GM03348 (cell line): Measurements from ENCODE around the gene DLD.
"Not testable (repeated sequence)": the region's sequence is repeated elsewhere in the genome, so short reads cannot be mapped to it uniquely, and the experiment has no call there.

ENCODE experiments used
- DNase-seq: peaks from one replicate; pipeline ENCODE4 v3.0.0; 2012; ENCODE audit warnings: low spot score

Gene DLD

GRCh38 chr7:107945332-107945731, 54.3 kb downstream of the DLD start:
- DNase-seq: no peak

- peak; percentile 66 for DNase-seq
Observed at GRCh38 chr7:107946451-107946850, 55.5 kb downstream of the DLD start.

- no peak for DNase-seq
Observed at GRCh38 chr7:107946881-107947280, 55.9 kb downstream of the DLD start.

- peak; percentile 79 for DNase-seq
Observed at GRCh38 chr7:107948645-107949442, 57.9 kb downstream of the DLD start.

GRCh38 chr7:107949443-107949935, 58.5 kb downstream of the DLD start:
- no peak for DNase-seq

- no peak for DNase-seq
Observed at GRCh38 chr7:107951172-107951787, 60.3 kb downstream of the DLD start.

- no peak for DNase-seq
Observed at GRCh38 chr7:107951896-107952295, 60.9 kb downstream of the DLD start.

GRCh38 chr7:107953265-107953923, 62.4 kb downstream of the DLD start:
- no peak for DNase-seq

GRCh38 chr7:107953924-107954303, 62.9 kb downstream of the DLD start:
- DNase-seq: no peak

GRCh38 chr7:107955394-107955793, 64.4 kb downstream of the DLD start:
- DNase-seq: no peak

- DNase-seq: not testable (repeated sequence)
Observed at GRCh38 chr7:107956950-107957349, 66.0 kb downstream of the DLD start.

- no peak for DNase-seq
Observed at GRCh38 chr7:107957436-107957835, 66.5 kb downstream of the DLD start.

- DNase-seq: peak; percentile 88
Observed at GRCh38 chr7:107958764-107959526, 68.0 kb downstream of the DLD start.

- DNase-seq: no peak
Observed at GRCh38 chr7:107959527-107959898, 68.5 kb downstream of the DLD start.

GRCh38 chr7:107960272-107960671, 69.3 kb downstream of the DLD start:
- no peak for DNase-seq

GRCh38 chr7:107961405-107961804, 70.4 kb downstream of the DLD start:
- no peak for DNase-seq

- no peak for DNase-seq
Observed at GRCh38 chr7:107962817-107963216, 71.8 kb downstream of the DLD start.

GRCh38 chr7:107964510-107964909, 73.5 kb downstream of the DLD start:
- no peak for DNase-seq

- peak; percentile 68 for DNase-seq
Observed at GRCh38 chr7:107966711-107967110, 75.7 kb downstream of the DLD start.

- DNase-seq: no peak
Observed at GRCh38 chr7:107967420-107967819, 76.4 kb downstream of the DLD start.

GRCh38 chr7:107968449-107968848, 77.5 kb downstream of the DLD start:
- DNase-seq: no peak

GRCh38 chr7:107969856-107970255, 78.9 kb downstream of the DLD start:
- no peak for DNase-seq
